Testis (tissue), 3 donors: ENCODE measurements around the gene SELENOH. TPM values are rescaled to one million over a fixed set of nuclear protein-coding genes. Genes with fewer than 3 reads are reported as not detected.

Source experiments
- DNase-seq: peaks from one replicate; pipeline ENCODE4 v3.0.0-alpha.2; 2019
- H3K27ac ChIP-seq, 2 donors: fragments of 200-600 bp; sonication (generic); one replicate each; pipeline ENCODE4 v1.5.1; 2019
- H3K27me3 ChIP-seq: fragments of 200-600 bp; sonication (generic); one replicate; pipeline ENCODE4 v1.5.1; 2019
- H3K36me3 ChIP-seq: fragments of 200-600 bp; sonication (generic); one replicate; pipeline ENCODE4 v1.5.1; 2017; ENCODE audit warnings: low read depth; ENCODE audit errors: missing control alignments
- H3K4me1 ChIP-seq: fragments of 200-600 bp; sonication (generic); one replicate; pipeline ENCODE4 v1.5.1; 2019
- H3K4me3 ChIP-seq, 2 donors: fragments of 200-600 bp; sonication (generic); one replicate each; pipeline ENCODE4 v1.5.1; 2017 to 2019
- H3K9me3 ChIP-seq: fragments of 200-600 bp; sonication (generic); one replicate; pipeline ENCODE4 v1.5.1; 2017
- POLR2A ChIP-seq: fragments of 450-650 bp; IDR thresholded peaks from one replicate; pipeline ENCODE4 v1.6.1; 2017; ENCODE audit warnings: antibody characterized with exemption, mild to moderate bottlenecking, moderate library complexity
- WGBS, 2 donors: methylation state at CpG; one replicate each; pipeline ENCODE4 v1.1.5; 2018; 5-methylcytosine and 5-hydroxymethylcytosine counted together
- intact Hi-C: fragments of 100-400 bp; cut with DNase I; formaldehyde crosslinking; loops from one replicate; pipeline ENCODE4 v1.15.1; 2023; ENCODE audit warnings: low total_unique reads
- polyA plus RNA-seq: library from polyadenylated mRNA; stranded (reverse); fragments of 350-450 nt; fragmentation: Illumina TruSeq; extraction: RNeasy Lipid Tissue Mini Kit (QIAGEN cat#74804); gene quantifications from one replicate; pipeline ENCODE4 v1.2.3, GENCODE V29; 2014; ENCODE audit warnings: low read depth, low replicate concordance; ENCODE audit not compliant: insufficient read depth
- total RNA-seq, 2 donors: library from RNA; depleted of rRNA; stranded (reverse); fragments of >200 nt; gene quantifications; one replicate each; pipeline ENCODE4 v1.2.3, GENCODE V29; 2016
- TF ChIP-seq, protein P1 (sequence below), 3 experiments: fragments of 450-650 bp in 2 of 3; fragments of 200-600 bp in 1 of 3; sonication (generic) in 1 of 3; IDR thresholded peaks; one replicate each; pipeline ENCODE4 v1.5.1; 2016 to 2019; ENCODE audit warnings: antibody characterized with exemption in 3 of 3, mild to moderate bottlenecking in 2 of 3, moderate library complexity in 1 of 3

The SELENOH gene
- total and polyA plus RNA-seq, 3 donors from 2014 or later: 71.3 to 222 (median 157) TPM

DNA sequence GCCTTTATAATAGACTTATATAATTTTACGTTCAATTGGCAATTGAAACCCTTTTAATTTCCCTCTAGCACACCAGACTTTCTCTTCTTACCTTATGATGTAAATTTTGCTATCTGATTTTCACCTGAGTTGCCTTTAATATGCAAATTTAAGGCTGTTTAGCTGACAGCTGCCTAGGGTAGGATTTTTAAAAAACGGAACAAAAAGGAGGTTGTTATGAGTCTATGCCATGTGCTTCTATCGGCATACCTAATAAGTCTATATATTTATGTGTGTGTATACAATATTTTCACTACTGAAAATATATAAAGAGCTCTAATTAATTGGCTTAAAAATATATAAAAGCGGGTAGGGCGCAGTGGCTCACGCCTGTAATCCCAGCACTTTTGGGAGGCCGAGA is 11.8 kb upstream of the SELENOH start:
- Histone ChIP-seq H3K27ac (no peak overlapping the region), H3K27me3 (no peaks in the 10 kb centered on the region), H3K36me3 (no peaks in the 10 kb centered on the region), H3K4me1 (no peaks in the 10 kb centered on the region), H3K4me3 (no peak overlapping the region), H3K9me3 (no peaks in the 10 kb centered on the region)
- intact Hi-C loops: no loop called here
- 90 to 91% methylated on average over 7 of the region's 7 CpGs for WGBS, 2 donors
- TF ChIP-seq, protein P1, sequence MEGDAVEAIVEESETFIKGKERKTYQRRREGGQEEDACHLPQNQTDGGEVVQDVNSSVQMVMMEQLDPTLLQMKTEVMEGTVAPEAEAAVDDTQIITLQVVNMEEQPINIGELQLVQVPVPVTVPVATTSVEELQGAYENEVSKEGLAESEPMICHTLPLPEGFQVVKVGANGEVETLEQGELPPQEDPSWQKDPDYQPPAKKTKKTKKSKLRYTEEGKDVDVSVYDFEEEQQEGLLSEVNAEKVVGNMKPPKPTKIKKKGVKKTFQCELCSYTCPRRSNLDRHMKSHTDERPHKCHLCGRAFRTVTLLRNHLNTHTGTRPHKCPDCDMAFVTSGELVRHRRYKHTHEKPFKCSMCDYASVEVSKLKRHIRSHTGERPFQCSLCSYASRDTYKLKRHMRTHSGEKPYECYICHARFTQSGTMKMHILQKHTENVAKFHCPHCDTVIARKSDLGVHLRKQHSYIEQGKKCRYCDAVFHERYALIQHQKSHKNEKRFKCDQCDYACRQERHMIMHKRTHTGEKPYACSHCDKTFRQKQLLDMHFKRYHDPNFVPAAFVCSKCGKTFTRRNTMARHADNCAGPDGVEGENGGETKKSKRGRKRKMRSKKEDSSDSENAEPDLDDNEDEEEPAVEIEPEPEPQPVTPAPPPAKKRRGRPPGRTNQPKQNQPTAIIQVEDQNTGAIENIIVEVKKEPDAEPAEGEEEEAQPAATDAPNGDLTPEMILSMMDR (IDR thresholded peaks at IDR 0.05): no peak
- TF ChIP-seq POLR2A: no peak
- DNase-seq: no peak

DNA sequence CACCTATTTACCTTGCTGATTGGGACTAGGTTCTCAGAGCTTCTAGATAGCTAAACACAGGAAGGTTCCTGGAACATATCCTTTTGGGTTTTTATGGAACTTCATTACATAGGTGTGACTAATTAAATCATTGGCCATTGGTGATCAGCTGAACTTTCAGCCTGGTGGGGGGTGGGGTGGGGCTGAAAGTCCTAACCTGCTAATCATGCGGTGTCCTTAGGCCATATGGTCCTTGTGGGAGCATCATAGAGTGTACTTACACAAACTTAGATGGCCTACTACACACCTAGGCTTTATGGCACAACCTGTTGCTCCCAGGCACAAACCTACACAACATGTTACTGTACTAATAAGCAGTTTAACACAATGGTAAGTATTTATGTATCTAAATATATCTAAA is 8.6 kb upstream of the SELENOH start:
- no peak for DNase-seq
- Histone ChIP-seq H3K27ac (no peak overlapping the region), H3K27me3 (no peaks in the 10 kb centered on the region), H3K9me3 (no peaks in the 10 kb centered on the region), H3K4me1 (no peaks in the 10 kb centered on the region), H3K36me3 (no peaks in the 10 kb centered on the region), H3K4me3 (no peak overlapping the region)
- intact Hi-C loops: no loop called here
- no peak for TF ChIP-seq POLR2A
- TF ChIP-seq, protein P1 (IDR thresholded peaks at IDR 0.05): no peak
- WGBS, 2 donors: 94 to 100% methylated on average over 1 of the region's 1 CpG

- TF ChIP-seq POLR2A: no peak
- Histone ChIP-seq H3K36me3 (no peaks in the 10 kb centered on the region), H3K27ac (no peak overlapping the region), H3K4me1 (no peaks in the 10 kb centered on the region), H3K27me3 (no peaks in the 10 kb centered on the region), H3K4me3 (no peak overlapping the region), H3K9me3 (no peaks in the 10 kb centered on the region)
- intact Hi-C loops: no loop called here
- WGBS, 2 donors: 72 to 79% methylated on average over 3 of the region's 3 CpGs
- DNase-seq: no peak
Measured at GRCh38 chr11:57735619-57736298, 5.5 kb upstream of the SELENOH start.

GRCh38 chr11:57742087-57742452 is 779 bp downstream of the SELENOH start:
- WGBS, 2 donors: 0 to 4% methylated on average over 9 to 10 of the region's 10 CpGs
- H3K36me3 ChIP-seq: no peaks in the 10 kb centered on the region
- no peak for DNase-seq
- H3K27ac ChIP-seq: peak overlapping the region; percentile 89 to 91
- H3K27me3 ChIP-seq: no peaks in the 10 kb centered on the region
- TF ChIP-seq, protein P1 (IDR thresholded peaks at IDR 0.05): no peak
- TF ChIP-seq POLR2A: no peak
- peaks cover 11% of the 10 kb centered on the region for H3K4me1 ChIP-seq
- H3K9me3 ChIP-seq: no peaks in the 10 kb centered on the region
- intact Hi-C loops: loop anchor here (10.0 kb wide), 1 partner anchor 63 kb away; no protein-coding TSS in a partner anchor
- H3K4me3 ChIP-seq: peak overlapping the region; percentile 73 to 87

- DNase-seq: no peak
- Histone ChIP-seq H3K36me3 (no peaks in the 10 kb centered on the region), H3K4me3 (no peak overlapping the region), H3K9me3 (no peaks in the 10 kb centered on the region), H3K4me1 (peaks cover 11% of the 10 kb centered on the region), H3K27ac (no peak overlapping the region), H3K27me3 (no peaks in the 10 kb centered on the region)
- 82 to 94% methylated on average over 2 of the region's 2 CpGs for WGBS, 2 donors
- intact Hi-C loops: loop anchor here (10.0 kb wide), 1 partner anchor 60 kb away; no protein-coding TSS in a partner anchor
- no peak for TF ChIP-seq POLR2A
- TF ChIP-seq, protein P1 (IDR thresholded peaks at IDR 0.05): no peak
Measured at GRCh38 chr11:57744357-57744756, 3.1 kb downstream of the SELENOH start.
